ENCODE results near the gene IRF8.

Gene IRF8

GRCh38 chr16:85915125-85915845, 16.3 kb downstream of the IRF8 start:
- DNase-seq: no peak

- DNase-seq: no peak
These were observed 17.4 kb downstream of the IRF8 start for GRCh38 chr16:85916141-85916890.

GRCh38 chr16:85917012-85917411, 18.1 kb downstream of the IRF8 start:
- no peak for DNase-seq

GRCh38 chr16:85917959-85918358, 19.0 kb downstream of the IRF8 start:
- no peak for DNase-seq

- DNase-seq: no peak
These were observed 19.5 kb downstream of the IRF8 start for GRCh38 chr16:85918436-85918835.

- no peak for DNase-seq
These were observed 20.6 kb downstream of the IRF8 start for GRCh38 chr16:85919271-85920267.

- DNase-seq: no peak
These were observed 22.1 kb downstream of the IRF8 start for GRCh38 chr16:85921026-85921425.

GRCh38 chr16:85923153-85924021, 24.4 kb downstream of the IRF8 start:
- DNase-seq: no peak

- no peak for DNase-seq
These were observed 25.7 kb downstream of the IRF8 start for GRCh38 chr16:85924675-85925074.

GRCh38 chr16:85926370-85926769, 27.4 kb downstream of the IRF8 start:
- no peak for DNase-seq

GRCh38 chr16:85927371-85927770, 28.4 kb downstream of the IRF8 start:
- no peak for DNase-seq

- no peak for DNase-seq
These were observed 29.0 kb downstream of the IRF8 start for GRCh38 chr16:85927959-85928358.

GRCh38 chr16:85928401-85928820, 29.4 kb downstream of the IRF8 start:
- DNase-seq: no peak

- DNase-seq: no peak
These were observed 30.3 kb downstream of the IRF8 start for GRCh38 chr16:85929259-85929721.

GRCh38 chr16:85930301-85930700, 31.3 kb downstream of the IRF8 start:
- no peak for DNase-seq

- DNase-seq: no peak
These were observed 32.8 kb downstream of the IRF8 start for GRCh38 chr16:85931596-85932402.

GRCh38 chr16:85934210-85934609, 35.2 kb downstream of the IRF8 start:
- no peak for DNase-seq

GRCh38 chr16:85935391-85935973, 36.5 kb downstream of the IRF8 start:
- DNase-seq: no peak

- no peak for DNase-seq
These were observed 37.2 kb downstream of the IRF8 start for GRCh38 chr16:85935974-85936760.

- DNase-seq: no peak
These were observed 37.9 kb downstream of the IRF8 start for GRCh38 chr16:85936816-85937215.
